H1 (cell line): ENCODE data around the gene AGBL1. TPM values are rescaled to one million over a fixed set of nuclear protein-coding genes. Genes with fewer than 3 reads are reported as not detected.

Experiments used
- CTCF ChIA-PET: fragments of 300-600 bp; sonication (Branson Sonifier 250); formaldehyde crosslinking; loops from one replicate; lab custom pipeline; 2021; ENCODE audit not compliant: partially characterized antibody; lab: Charles Lee
- POLR2A ChIA-PET: fragments of 300-600 bp; sonication (Branson Sonifier 250); formaldehyde crosslinking; loops from one replicate; lab custom pipeline; 2021; ENCODE audit warnings: inconsistent platforms; ENCODE audit not compliant: partially characterized antibody; lab: Charles Lee
- DNase-seq, 2 experiments: peaks; one replicate each; pipeline versions ENCODE4 v3.0.0 to v3.0.0-alpha.2; 2010 to 2022; ENCODE audit warnings: low spot score in 2 of 2, low read depth in 1 of 2, mixed read lengths in 1 of 2
- FAIRE-seq: peaks from 2 replicates; lab custom pipeline; 2011; peaks lifted over from hg19 to GRCh38; lab: Jason Lieb, UNC
- H2AFZ ChIP-seq: 2 replicates; pipeline ENCODE4 v1.8.1; 2012; ENCODE audit warnings: low read length, inconsistent platforms
- H2AK5ac ChIP-seq: 2 replicates; pipeline ENCODE4 v1.6.1; 2013; ENCODE audit warnings: low read depth, low read length
- H2BK120ac ChIP-seq: replicated peaks from 2 replicates; pipeline ENCODE3; 2013; ENCODE audit warnings: low read depth, low read length, inconsistent platforms
- H2BK12ac ChIP-seq: 2 replicates; pipeline ENCODE4 v1.6.1; 2013; ENCODE audit warnings: low read depth, low read length
- H2BK15ac ChIP-seq: 2 replicates; pipeline ENCODE4 v1.6.1; 2013; ENCODE audit warnings: low read length
- H2BK20ac ChIP-seq: 2 replicates; pipeline ENCODE4 v1.6.1; 2013; ENCODE audit warnings: low read length
- H2BK5ac ChIP-seq: 2 replicates; pipeline ENCODE4 v1.6.1; 2013; ENCODE audit warnings: low read depth, low read length
- H3K14ac ChIP-seq: 2 replicates; pipeline ENCODE4 v1.6.1; 2013; ENCODE audit warnings: inconsistent platforms; ENCODE audit not compliant: insufficient read length
- H3K18ac ChIP-seq: 2 replicates; pipeline ENCODE4 v1.6.1; 2013; ENCODE audit warnings: low read length; ENCODE audit errors: extremely low read depth
- H3K23ac ChIP-seq: 2 replicates; pipeline ENCODE4 v1.6.1; 2013; ENCODE audit warnings: inconsistent platforms; ENCODE audit not compliant: insufficient read length
- H3K23me2 ChIP-seq: 2 replicates; pipeline ENCODE4 v1.6.1; 2013; ENCODE audit warnings: low read depth, low read length
- H3K27ac ChIP-seq: 2 replicates; pipeline ENCODE4 v1.6.1; 2011; ENCODE audit warnings: low read depth, low read length, inconsistent platforms
- H3K27me3 ChIP-seq, 4 experiments: replicated peaks in 1 of 4; 1 replicate in 1 of 4; 2 replicates in 3 of 4; pipeline versions ENCODE4 v1.6.1 to v1.8.1; 2011 to 2013; ENCODE audit warnings: low read length in 3 of 4, mild to moderate bottlenecking in 3 of 4, inconsistent platforms in 2 of 4, mixed read lengths in 2 of 4, moderate library complexity in 1 of 4; ENCODE audit not compliant: control insufficient read depth in 3 of 4, insufficient read depth in 3 of 4; ENCODE audit errors: extremely low read depth in 1 of 4
- H3K36me3 ChIP-seq, 4 experiments: 2 replicates each; pipeline versions ENCODE4 v1.6.1 to v1.8.1; 2011 to 2013; ENCODE audit warnings: mild to moderate bottlenecking in 4 of 4, low read length in 3 of 4, moderate library complexity in 2 of 4, control low read depth in 1 of 4, inconsistent platforms in 1 of 4; ENCODE audit not compliant: insufficient read depth in 4 of 4, control insufficient read depth in 2 of 4
- H3K4ac ChIP-seq: replicated peaks from 2 replicates; pipeline ENCODE3; 2013; ENCODE audit warnings: low read length, low read depth, mixed read lengths, inconsistent platforms; ENCODE audit not compliant: insufficient read length
- H3K4me1 ChIP-seq, 4 experiments: replicated peaks in 1 of 4; 1 replicate in 1 of 4; 2 replicates in 3 of 4; pipeline versions ENCODE4 v1.6.1 to v1.8.1; 2011 to 2013; ENCODE audit warnings: low read length in 3 of 4, inconsistent platforms in 2 of 4, mixed read lengths in 1 of 4; ENCODE audit not compliant: insufficient read depth in 4 of 4, control insufficient read depth in 3 of 4
- H3K4me2 ChIP-seq, 2 experiments: 2 replicates each; pipeline versions ENCODE4 v1.6.1 to v1.8.1; 2011 to 2013; ENCODE audit warnings: low read depth in 2 of 2, low read length in 2 of 2, control low read depth in 1 of 2, inconsistent platforms in 1 of 2, mild to moderate bottlenecking in 1 of 2; ENCODE audit not compliant: insufficient read depth in 1 of 2
- H3K4me3 ChIP-seq, 4 experiments: fragments of 200-600, 300-600 bp in 1 of 4; sonication (generic), shearing (Covaris generic), sonication (Bioruptor Twin) in 1 of 4; 2 replicates each; pipeline versions ENCODE4 v1.5.1 to v1.8.1; 2011 to 2016; ENCODE audit warnings: low read length in 4 of 4, low read depth in 3 of 4, control low read depth in 2 of 4, inconsistent platforms in 2 of 4, mild to moderate bottlenecking in 2 of 4, mixed read lengths in 1 of 4, moderate library complexity in 1 of 4; ENCODE audit not compliant: insufficient read depth in 2 of 4; ENCODE audit errors: extremely low read depth in 1 of 4
- H3K56ac ChIP-seq: replicated peaks from 2 replicates; pipeline ENCODE3; 2013; ENCODE audit warnings: low read depth, mild to moderate bottlenecking, mixed read lengths, low read length, inconsistent platforms; ENCODE audit not compliant: insufficient read length
- H3K79me1 ChIP-seq: 2 replicates; pipeline ENCODE4 v1.6.1; 2013; ENCODE audit warnings: low read depth, low read length, control low read depth
- H3K79me2 ChIP-seq, 2 experiments: 2 replicates each; pipeline versions ENCODE4 v1.6.1 to v1.8.1; 2012 to 2013; ENCODE audit warnings: low read length in 2 of 2, mild to moderate bottlenecking in 2 of 2, inconsistent platforms in 1 of 2; ENCODE audit not compliant: insufficient read depth in 2 of 2, control insufficient read depth in 1 of 2
- H3K9ac ChIP-seq, 4 experiments: replicated peaks in 1 of 4; 1 replicate in 1 of 4; 2 replicates in 3 of 4; pipeline versions ENCODE4 v1.6.1 to v1.8.1; 2011 to 2013; ENCODE audit warnings: low read depth in 3 of 4, low read length in 3 of 4, control low read depth in 2 of 4, mild to moderate bottlenecking in 2 of 4, moderate library complexity in 2 of 4, inconsistent platforms in 1 of 4; ENCODE audit errors: extremely low read depth in 1 of 4
- H3K9me3 ChIP-seq, 2 experiments: 2 replicates each; pipeline versions ENCODE4 v1.6.1 to v1.8.1; 2012 to 2013; ENCODE audit warnings: mild to moderate bottlenecking in 2 of 2, moderate library complexity in 2 of 2, control low read depth in 1 of 2, inconsistent platforms in 1 of 2, low read depth in 1 of 2, low read length in 1 of 2, mixed read lengths in 1 of 2; ENCODE audit not compliant: insufficient read depth in 2 of 2
- H4K20me1 ChIP-seq, 2 experiments: replicated peaks in 1 of 2; 2 replicates each; pipeline versions ENCODE3 to v1.8.1; 2011 to 2013; ENCODE audit warnings: inconsistent platforms in 2 of 2, low read length in 2 of 2, mild to moderate bottlenecking in 1 of 2; ENCODE audit not compliant: insufficient read depth in 2 of 2, control insufficient read depth in 1 of 2
- H4K5ac ChIP-seq: 2 replicates; pipeline ENCODE4 v1.6.1; 2013; ENCODE audit warnings: low read length, low read depth, mixed read lengths, inconsistent platforms; ENCODE audit not compliant: insufficient read length
- H4K8ac ChIP-seq: 2 replicates; pipeline ENCODE4 v1.8.0; 2013; ENCODE audit warnings: mild to moderate bottlenecking, moderate library complexity, low read length, inconsistent platforms; ENCODE audit not compliant: insufficient read depth; ENCODE audit errors: extremely low read depth
- H4K91ac ChIP-seq: replicated peaks from 2 replicates; pipeline ENCODE3; 2013; ENCODE audit warnings: low read length, mixed read lengths, inconsistent platforms; ENCODE audit not compliant: insufficient read length
- BACH1 ChIP-seq: IDR thresholded peaks from 2 replicates; pipeline ENCODE4 v1.6.1; 2012; ENCODE audit warnings: low read length, improper control_type of control experiment
- BCL11A ChIP-seq, 2 experiments: IDR thresholded peaks; one replicate each; pipeline ENCODE4 v1.6.1; 2011; ENCODE audit warnings: low read depth in 2 of 2, low read length in 2 of 2, mild to moderate bottlenecking in 2 of 2
- CBX8 ChIP-seq: fragments of 300-800, 300-1000 bp; sonication (generic); IDR thresholded peaks from 2 replicates; pipeline ENCODE4 v1.7.1; 2016; ENCODE audit warnings: low read depth, low read length, borderline replicate concordance
- CTBP2 ChIP-seq: IDR thresholded peaks from 2 replicates; pipeline ENCODE4 v1.7.0; 2011; ENCODE audit warnings: borderline replicate concordance, mild to moderate bottlenecking, moderate library complexity, mixed read lengths, low read length; ENCODE audit not compliant: insufficient read depth, insufficient read length
- CTCF ChIP-seq, 3 experiments: IDR thresholded peaks; 1 replicate in 2 of 3; 2 replicates in 1 of 3; pipeline versions ENCODE4 v1.5.1 to v1.6.1; 2011; ENCODE audit warnings: low read length in 3 of 3, mild to moderate bottlenecking in 3 of 3, inconsistent platforms in 2 of 3, low read depth in 1 of 3, moderate library complexity in 1 of 3; ENCODE audit not compliant: insufficient read depth in 1 of 3; ENCODE audit errors: control extremely low read depth in 1 of 3
- EP300 ChIP-seq, 2 experiments: IDR thresholded peaks; 1 replicate in 1 of 2; 2 replicates in 1 of 2; pipeline ENCODE4 v1.6.1; 2011 to 2012; ENCODE audit warnings: low read depth in 2 of 2, low read length in 2 of 2, mild to moderate bottlenecking in 2 of 2, borderline replicate concordance in 1 of 2, inconsistent platforms in 1 of 2, moderate library complexity in 1 of 2
- JUN ChIP-seq: IDR thresholded peaks from 2 replicates; pipeline ENCODE4 v1.6.1; 2011; ENCODE audit warnings: low read depth, mild to moderate bottlenecking, improper control_type of control experiment, low read length
- MAX ChIP-seq: IDR thresholded peaks from 2 replicates; pipeline ENCODE4 v1.6.1; 2012; ENCODE audit warnings: inconsistent platforms
- PHF8 ChIP-seq: fragments of 200-600 bp; sonication (generic); conservative IDR thresholded peaks from 2 replicates; pipeline ENCODE4 v1.7.1; 2012; ENCODE audit warnings: low read depth, mild to moderate bottlenecking, inconsistent platforms, low read length, moderate library complexity
- SP2 ChIP-seq: IDR thresholded peaks from 2 replicates; pipeline ENCODE4 v1.6.1; 2012; ENCODE audit warnings: mild to moderate bottlenecking, low read length, inconsistent platforms
- USF2 ChIP-seq: IDR thresholded peaks from 2 replicates; pipeline ENCODE4 v1.6.1; 2011; ENCODE audit warnings: low read length, improper control_type of control experiment
- polyA plus RNA-seq, 7 experiments: library from polyadenylated mRNA; depleted of rRNA in 3 of 7; stranded (reverse) in 5 of 7; unstranded in 2 of 7; fragments of >200 nt in 5 of 7; fragments of 200-250 nt in 2 of 7; gene quantifications; 1 replicate in 5 of 7; 2 replicates in 1 of 7; 4 replicates in 1 of 7; pipeline versions ENCODE4 v1.2.1 to v1.2.3, GENCODE V29; 2011 to 2013; ENCODE audit warnings: missing spikeins in 2 of 7, mixed read lengths in 2 of 7
- total RNA-seq: library from RNA; stranded (reverse); fragmentation: NEBNext Ultra II Directional; extraction: Animal tissue kit (Norgen Biotek cat#: 25700); gene quantifications from 2 replicates; pipeline ENCODE4 v1.2.1, GENCODE V29; 2021

The AGBL1 gene
- total and polyA plus RNA-seq, 2 of the 8 experiments (the other 6 are each of a cell fraction or from before 2014, with no cell fraction given) = not detected

GRCh38 chr15:86810329-86810728 is 730.7 kb downstream of the AGBL1 start:
- H3K4ac ChIP-seq = no peak overlapping the region
- no peaks in the 10 kb centered on the region for H3K79me1 ChIP-seq
- CTCF ChIA-PET = interaction anchor here (1.5 to 1.6 kb wide), 2 partner anchors 54 to 119 kb away, joined by 4 read pairs; no protein-coding TSS in a partner anchor
- no peaks in the 10 kb centered on the region for H3K23me2 ChIP-seq
- H3K9ac ChIP-seq = no peak overlapping the region
- no peaks in the 10 kb centered on the region for H3K9me3 ChIP-seq
- no peaks in the 10 kb centered on the region for H3K4me1 ChIP-seq
- H3K14ac ChIP-seq = no peak overlapping the region
- H3K79me2 ChIP-seq = no peaks in the 10 kb centered on the region
- FAIRE-seq (no peak), DNase-seq (no peak)
- H3K23ac ChIP-seq = no peak overlapping the region
- no peak overlapping the region for H3K27ac ChIP-seq
- H2BK12ac ChIP-seq = no peak overlapping the region
- H2AK5ac ChIP-seq = no peak overlapping the region
- H4K20me1 ChIP-seq = no peaks in the 10 kb centered on the region
- no peak overlapping the region for H3K56ac ChIP-seq
- H2BK120ac ChIP-seq = no peak overlapping the region
- POLR2A ChIA-PET = no interaction called here
- no peak overlapping the region for H4K91ac ChIP-seq
- H3K27me3 ChIP-seq = no peaks in the 10 kb centered on the region
- H2BK15ac ChIP-seq = no peak overlapping the region
- H2BK20ac ChIP-seq = no peak overlapping the region
- no peak overlapping the region for H3K18ac ChIP-seq
- no peak overlapping the region for H3K4me2 ChIP-seq
- H3K36me3 ChIP-seq = no peaks in the 10 kb centered on the region
- H4K8ac ChIP-seq = no peak overlapping the region
- no peak overlapping the region for H4K5ac ChIP-seq
- H2BK5ac ChIP-seq = no peak overlapping the region
- H3K4me3 ChIP-seq = no peak overlapping the region
- no peak overlapping the region for H2AFZ ChIP-seq
- TF ChIP-seq BACH1 (no peak), PHF8 (no peak), CTBP2 (no peak), MAX (no peak), JUN (no peak), USF2 (no peak), CTCF (IDR thresholded peaks at IDR 0.05; ENCODE audit: control extremely low read depth in 1 of 3, insufficient read depth in 1 of 3, low read depth in 1 of 3, low read length in 3 of 3) (no peak), SP2 (no peak), BCL11A (IDR thresholded peaks at IDR 0.05; ENCODE audit: low read depth in 2 of 2, low read length in 2 of 2) (no peak), CBX8 (no peak), EP300 (IDR thresholded peaks at IDR 0.05; ENCODE audit: borderline replicate concordance in 1 of 2, low read depth in 2 of 2, low read length in 2 of 2) (no peak)
